Right atrium auricular region (tissue), 2 donors: Measurements from ENCODE around the gene WASHC1. TPM values are rescaled to one million over a fixed set of nuclear protein-coding genes. Genes with fewer than 3 reads are reported as not detected.
"Not testable (repeated sequence)": the region's sequence is repeated elsewhere in the genome, so short reads cannot be mapped to it uniquely, and the experiment has no call there.

Experiments used
- DNase-seq: peaks from one replicate; pipeline ENCODE4 v3.0.0-alpha.2; 2019; ENCODE audit warnings: low spot score
- H3K27ac ChIP-seq, 2 donors: fragments of 200-600 bp; sonication (generic); 1 replicate in 1 of 2; 2 replicates in 1 of 2; pipeline ENCODE4 v1.5.1; 2016 to 2019
- H3K27me3 ChIP-seq, 2 donors: fragments of 200-600 bp; sonication (generic); one replicate each; pipeline versions ENCODE4 v1.5.1 to v1.6.0; 2017 to 2019
- H3K36me3 ChIP-seq: fragments of 200-600 bp; sonication (generic); one replicate; pipeline ENCODE4 v1.5.1; 2016
- H3K4me1 ChIP-seq, 2 donors: fragments of 200-600 bp; sonication (generic); one replicate each; pipeline versions ENCODE4 v1.5.1 to v1.6.0; 2017 to 2019
- H3K4me3 ChIP-seq, 2 donors: fragments of 200-600 bp; sonication (generic); 1 replicate in 1 of 2; 2 replicates in 1 of 2; pipeline ENCODE4 v1.5.1; 2017 to 2019; ENCODE audit warnings: mild to moderate bottlenecking in 1 of 2, moderate library complexity in 1 of 2
- H3K9me3 ChIP-seq, 2 donors: fragments of 200-600 bp; sonication (generic); one replicate each; pipeline ENCODE4 v1.5.1; 2019
- CTCF ChIP-seq, 2 donors: fragments of 200-600 bp; sonication (generic); IDR thresholded peaks; one replicate each; pipeline ENCODE4 v1.5.1; 2019; ENCODE audit warnings: antibody characterized with exemption in 2 of 2
- total RNA-seq, 2 donors: library from RNA; depleted of rRNA; stranded (reverse); fragments of >200 nt; gene quantifications; one replicate each; pipeline ENCODE4 v1.1.0, GENCODE V29; 2016

The WASHC1 gene
- total RNA-seq, 2 donors from 2014 or later: 2.4 to 3.3 TPM

- not testable (repeated sequence) for H3K36me3 ChIP-seq, H3K4me1 ChIP-seq
Observed at GRCh38 chr9:43116-43515, 13.9 kb upstream of the WASHC1 start.

DNA sequence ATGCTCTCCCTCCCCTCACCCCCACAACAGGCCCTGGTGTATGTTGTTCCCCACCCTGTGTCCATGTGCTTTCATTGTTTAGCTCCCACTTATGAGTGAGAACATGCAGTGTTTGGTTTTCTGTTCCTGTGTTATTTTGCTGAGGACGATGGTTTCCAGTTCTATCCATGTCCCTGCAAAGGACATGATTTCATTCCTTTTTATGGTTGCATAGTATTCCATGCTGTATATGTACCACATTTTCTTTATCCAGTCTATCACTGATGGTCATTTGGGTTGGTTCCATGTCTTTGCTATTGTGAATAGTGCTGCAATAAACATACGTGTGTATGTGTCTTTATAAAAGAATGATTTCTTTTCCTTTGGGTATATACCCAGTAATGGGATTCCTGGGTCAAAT is 12.6 kb upstream of the WASHC1 start:
- H3K9me3 ChIP-seq, H3K4me3 ChIP-seq, H3K27ac ChIP-seq, H3K27me3 ChIP-seq, H3K36me3 ChIP-seq, H3K4me1 ChIP-seq, DNase-seq: not testable (repeated sequence)

More at GRCh38 chr9:43116-43515, 13.9 kb upstream of the WASHC1 start:
- not testable (repeated sequence) for H3K27me3 ChIP-seq, H3K27ac ChIP-seq, DNase-seq, H3K9me3 ChIP-seq, H3K4me3 ChIP-seq

DNA sequence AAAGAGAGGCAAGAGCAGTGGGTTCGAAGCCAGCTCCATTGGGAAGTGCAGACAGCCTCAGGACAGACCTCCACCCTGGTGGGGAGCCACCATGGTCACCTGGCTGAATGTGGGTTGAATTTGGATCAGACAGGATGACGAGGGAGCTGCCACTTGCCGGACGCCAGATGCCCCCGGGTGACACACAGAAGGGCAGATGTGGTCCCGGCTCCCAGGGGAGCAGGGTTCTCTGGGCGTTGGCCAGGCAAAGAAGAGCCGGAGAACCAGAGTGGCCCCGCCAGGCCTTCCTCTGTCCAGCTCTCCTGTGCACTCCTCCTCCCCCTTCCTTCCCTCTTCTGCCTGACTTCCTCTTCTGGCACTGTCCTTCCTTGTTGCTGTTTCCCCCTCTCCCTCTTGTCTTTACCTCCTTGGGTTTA is 12.0 kb upstream of the WASHC1 start:
- DNase-seq, H3K27me3 ChIP-seq, H3K4me1 ChIP-seq, H3K9me3 ChIP-seq, H3K27ac ChIP-seq, H3K4me3 ChIP-seq, H3K36me3 ChIP-seq: not testable (repeated sequence)

DNA sequence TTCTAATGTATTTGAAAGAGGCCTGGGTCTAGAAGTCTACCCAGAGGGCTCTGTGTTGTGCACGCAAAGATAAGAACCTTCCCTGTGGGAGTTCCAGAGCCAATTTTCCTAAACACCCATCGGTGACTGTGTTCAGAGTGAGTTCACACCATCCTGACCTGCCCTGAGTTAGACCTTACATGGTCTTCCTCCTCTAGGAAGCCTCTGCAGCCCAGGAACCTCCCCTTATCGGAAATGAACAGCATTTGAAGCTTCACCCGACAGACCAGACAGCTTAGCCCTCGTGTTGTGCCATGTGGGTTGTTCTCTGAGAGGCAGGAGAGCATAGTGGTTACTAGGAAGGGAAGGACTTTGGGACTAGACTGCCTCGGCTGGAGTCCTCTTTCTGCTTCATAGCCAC is 3.1 kb upstream of the WASHC1 start:
- H3K4me1 ChIP-seq, H3K9me3 ChIP-seq, H3K27me3 ChIP-seq: not testable (repeated sequence)

DNA sequence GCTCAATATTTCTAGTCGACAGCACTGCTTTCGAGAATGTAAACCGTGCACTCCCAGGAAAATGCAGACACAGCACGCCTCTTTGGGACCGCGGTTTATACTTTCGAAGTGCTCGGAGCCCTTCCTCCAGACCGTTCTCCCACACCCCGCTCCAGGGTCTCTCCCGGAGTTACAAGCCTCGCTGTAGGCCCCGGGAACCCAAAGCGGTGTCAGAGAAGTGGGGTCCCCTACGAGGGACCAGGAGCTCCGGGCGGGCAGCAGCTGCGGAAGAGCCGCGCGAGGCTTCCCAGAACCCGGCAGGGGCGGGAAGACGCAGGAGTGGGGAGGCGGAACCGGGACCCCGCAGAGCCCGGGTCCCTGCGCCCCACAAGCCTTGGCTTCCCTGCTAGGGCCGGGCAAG is 481 bp downstream of the WASHC1 start:
- not testable (repeated sequence) for H3K9me3 ChIP-seq, H3K27ac ChIP-seq, DNase-seq, H3K4me1 ChIP-seq, H3K36me3 ChIP-seq, H3K27me3 ChIP-seq
- H3K4me3 ChIP-seq: peak overlapping the region; percentile 58

More for the DNA sequence above, 3.1 kb upstream of the WASHC1 start:
- not testable (repeated sequence) for H3K27ac ChIP-seq, H3K4me3 ChIP-seq, H3K36me3 ChIP-seq, DNase-seq

DNA sequence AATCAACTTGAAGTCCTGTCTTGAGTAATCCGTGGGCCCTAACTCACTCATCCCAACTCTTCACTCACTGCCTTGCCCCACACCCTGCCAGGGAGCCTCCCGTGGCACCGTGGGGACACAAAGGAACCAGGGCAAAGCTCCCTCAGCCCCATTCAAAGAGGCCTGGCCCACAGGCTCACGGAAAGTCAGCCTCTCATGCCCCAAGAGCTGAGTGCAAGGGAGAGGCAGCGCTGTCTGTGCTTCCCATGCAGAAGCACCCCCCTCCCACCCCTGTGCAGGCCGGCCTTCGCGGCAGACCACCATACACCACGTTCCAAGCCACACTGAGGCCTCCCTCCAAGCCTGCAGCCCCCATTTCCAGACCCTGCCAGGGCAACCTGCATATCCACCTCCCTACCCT is 7.6 kb downstream of the WASHC1 start:
- not testable (repeated sequence) for DNase-seq

GRCh38 chr9:16875-17274 is 12.4 kb downstream of the WASHC1 start:
- H3K27ac ChIP-seq, H3K36me3 ChIP-seq, H3K9me3 ChIP-seq, H3K4me3 ChIP-seq, H3K4me1 ChIP-seq, DNase-seq, H3K27me3 ChIP-seq: not testable (repeated sequence)

More for the DNA sequence above, 7.6 kb downstream of the WASHC1 start:
- not testable (repeated sequence) for H3K4me3 ChIP-seq, H3K9me3 ChIP-seq, H3K36me3 ChIP-seq, H3K27me3 ChIP-seq, H3K4me1 ChIP-seq, H3K27ac ChIP-seq

- H3K4me3 ChIP-seq, DNase-seq, H3K27me3 ChIP-seq, H3K4me1 ChIP-seq, H3K27ac ChIP-seq, H3K9me3 ChIP-seq, H3K36me3 ChIP-seq: not testable (repeated sequence)
Observed at GRCh38 chr9:14129-14809, 15.0 kb downstream of the WASHC1 start.

DNA sequence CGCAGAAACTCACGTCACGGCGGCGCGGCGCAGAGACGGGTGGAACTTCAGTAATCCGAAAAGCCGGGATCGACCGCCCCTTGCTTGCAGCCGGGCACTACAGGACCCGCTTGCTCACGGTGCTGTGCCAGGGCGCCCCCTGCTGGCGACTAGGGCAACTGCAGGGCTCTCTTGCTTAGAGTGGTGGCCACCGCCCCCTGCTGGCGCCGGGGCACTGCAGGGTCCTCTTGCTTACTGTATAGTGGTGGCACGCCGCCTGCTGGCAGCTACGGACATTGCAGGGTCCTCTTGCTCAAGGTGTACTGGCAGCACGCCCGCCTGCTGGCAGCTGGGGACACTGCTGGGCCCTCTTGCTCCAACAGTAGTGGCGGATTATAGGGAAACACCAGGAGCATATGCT is 18.1 kb downstream of the WASHC1 start:
- TF ChIP-seq CTCF (IDR thresholded peaks at IDR 0.05): peak in 1 of 2 donors; percentile 29
- not testable (repeated sequence) for DNase-seq, H3K27ac ChIP-seq, H3K4me1 ChIP-seq, H3K4me3 ChIP-seq, H3K9me3 ChIP-seq, H3K27me3 ChIP-seq, H3K36me3 ChIP-seq

GRCh38 chr9:10653-11053 is 18.6 kb downstream of the WASHC1 start:
- H3K27me3 ChIP-seq: not testable (repeated sequence)

GRCh38 chr9:10207-10606 is 19.0 kb downstream of the WASHC1 start:
- not testable (repeated sequence) for DNase-seq, H3K27ac ChIP-seq, H3K27me3 ChIP-seq, H3K36me3 ChIP-seq, H3K4me1 ChIP-seq, H3K9me3 ChIP-seq, H3K4me3 ChIP-seq

More at GRCh38 chr9:10653-11053, 18.6 kb downstream of the WASHC1 start:
- H3K36me3 ChIP-seq, H3K4me3 ChIP-seq, H3K27ac ChIP-seq, DNase-seq, H3K4me1 ChIP-seq, H3K9me3 ChIP-seq: not testable (repeated sequence)

Other genes starting within 250 kb of the WASHC1 start
- not detected for gene FOXD4, start 89.0 kb upstream of the WASHC1 start, total RNA-seq
- 10 to 100 TPM; 13.2 to 15.0 TPM for gene ZNG1A, start 149.6 kb upstream of the WASHC1 start, total RNA-seq
- 1 to 10 TPM; 5.2 to 9.5 TPM for gene DOCK8, start 185.4 kb upstream of the WASHC1 start, total RNA-seq